GM18951 (cell line): ENCODE measurements around the gene STARD13.
"Not testable (repeated sequence)": the region's sequence is repeated elsewhere in the genome, so short reads cannot be mapped to it uniquely, and the experiment has no call there.

Source experiments
- POLR2A ChIP-seq: IDR thresholded peaks from 4 replicates; pipeline ENCODE4 v1.6.1; 2011; ENCODE audit warnings: mild to moderate bottlenecking; ENCODE audit not compliant: insufficient read length, insufficient read depth; ENCODE audit errors: extremely low read depth
- in situ Hi-C: fragments of 300-500 bp; cut with MboI; formaldehyde crosslinking; loops from one replicate; pipeline ENCODE4 v1.12.0; 2022; ENCODE audit warnings: low sequenced_read_pairs, mixed read lengths, inconsistent platforms; ENCODE audit not compliant: unreplicated experiment

STARD13 gene

DNA sequence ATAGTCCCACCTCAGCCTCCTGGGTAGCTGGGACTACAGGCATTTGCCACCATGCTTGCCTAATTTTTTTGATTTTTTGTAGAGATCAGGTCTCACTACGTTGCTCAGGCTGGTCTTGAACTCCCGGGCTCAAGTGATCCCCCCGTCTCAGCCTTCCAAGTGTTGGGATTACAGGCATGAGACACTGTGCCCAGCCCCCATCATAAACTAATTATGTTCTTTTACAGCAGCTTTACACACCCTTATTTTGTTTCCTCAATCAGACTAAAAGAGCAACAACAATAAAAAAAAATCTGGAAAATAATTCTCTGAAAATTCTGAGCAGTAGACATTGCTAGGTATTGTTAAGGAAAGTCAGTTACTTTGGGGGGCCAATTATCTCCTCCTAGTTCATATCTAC is 35.7 kb downstream of the STARD13 start:
- in situ Hi-C loops: no loop called here
- no peak for TF ChIP-seq POLR2A

DNA sequence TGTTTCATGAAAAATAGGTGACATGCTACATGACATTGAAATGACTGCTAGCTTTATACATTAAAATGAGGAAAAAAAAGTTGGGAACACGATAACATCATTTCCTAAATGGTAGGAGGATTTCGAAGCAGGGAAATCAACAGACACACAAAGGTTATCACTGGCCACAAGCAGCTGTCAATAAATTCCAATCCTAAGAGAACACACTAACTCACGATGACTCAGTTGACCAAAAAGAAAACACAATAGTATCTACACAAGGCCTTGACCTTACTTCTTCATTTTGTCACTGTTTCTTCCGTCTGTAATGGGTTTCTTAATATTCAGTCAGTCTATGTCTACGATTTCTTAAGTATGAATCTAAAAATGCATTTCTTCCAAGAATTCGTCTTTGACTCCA is 36.5 kb downstream of the STARD13 start:
- in situ Hi-C loops: no loop called here
- no peak for TF ChIP-seq POLR2A

DNA sequence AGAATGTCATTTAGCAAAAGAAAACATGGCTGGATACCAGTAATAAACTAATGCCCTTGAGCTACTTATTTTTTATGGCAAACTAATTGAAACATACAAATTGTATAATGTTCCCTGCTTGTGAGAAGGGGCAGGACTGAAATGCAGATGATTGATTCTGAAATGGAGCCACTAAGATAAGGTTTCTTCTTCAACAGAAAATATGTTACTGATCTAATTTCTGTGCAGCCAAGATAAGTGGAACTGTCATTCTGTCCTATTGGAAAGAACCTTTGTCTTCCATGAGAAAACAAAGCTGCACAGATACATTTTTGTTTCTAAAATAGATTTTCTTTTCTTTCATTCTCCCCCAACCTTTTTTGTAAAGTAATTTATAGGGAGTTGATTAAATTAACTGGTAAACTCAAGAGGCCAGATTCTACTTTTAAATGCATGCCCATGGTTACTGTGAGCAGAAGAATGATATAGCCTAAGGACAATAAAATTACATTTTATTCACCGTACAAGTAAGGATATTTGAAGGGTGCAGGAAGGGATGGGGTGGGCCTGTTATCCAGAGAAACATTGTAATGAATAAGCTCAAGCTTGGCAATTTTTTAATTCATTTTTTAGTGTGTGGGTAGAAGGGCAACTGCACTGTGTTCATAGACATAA is 39.9 kb downstream of the STARD13 start:
- TF ChIP-seq POLR2A: no peak
- in situ Hi-C loops: no loop called here

DNA sequence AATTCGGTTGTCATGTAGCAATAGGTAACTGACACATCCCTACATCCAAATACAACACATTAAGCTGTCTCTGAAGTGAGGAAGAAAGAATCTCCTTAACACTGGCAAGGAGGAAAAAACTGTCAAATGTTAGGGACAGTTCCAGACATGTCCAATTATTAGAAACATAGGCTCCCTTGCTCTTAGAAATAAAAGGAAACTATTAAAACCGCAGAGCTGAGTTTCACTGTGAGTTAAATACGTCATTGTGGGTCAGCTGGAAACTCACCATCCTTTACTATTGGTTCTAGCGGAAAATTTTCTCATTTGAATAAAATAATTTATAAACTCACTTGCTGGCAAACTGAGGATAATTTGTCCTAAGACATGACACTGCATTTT is 40.7 kb downstream of the STARD13 start:
- in situ Hi-C loops: no loop called here
- no peak for TF ChIP-seq POLR2A

DNA sequence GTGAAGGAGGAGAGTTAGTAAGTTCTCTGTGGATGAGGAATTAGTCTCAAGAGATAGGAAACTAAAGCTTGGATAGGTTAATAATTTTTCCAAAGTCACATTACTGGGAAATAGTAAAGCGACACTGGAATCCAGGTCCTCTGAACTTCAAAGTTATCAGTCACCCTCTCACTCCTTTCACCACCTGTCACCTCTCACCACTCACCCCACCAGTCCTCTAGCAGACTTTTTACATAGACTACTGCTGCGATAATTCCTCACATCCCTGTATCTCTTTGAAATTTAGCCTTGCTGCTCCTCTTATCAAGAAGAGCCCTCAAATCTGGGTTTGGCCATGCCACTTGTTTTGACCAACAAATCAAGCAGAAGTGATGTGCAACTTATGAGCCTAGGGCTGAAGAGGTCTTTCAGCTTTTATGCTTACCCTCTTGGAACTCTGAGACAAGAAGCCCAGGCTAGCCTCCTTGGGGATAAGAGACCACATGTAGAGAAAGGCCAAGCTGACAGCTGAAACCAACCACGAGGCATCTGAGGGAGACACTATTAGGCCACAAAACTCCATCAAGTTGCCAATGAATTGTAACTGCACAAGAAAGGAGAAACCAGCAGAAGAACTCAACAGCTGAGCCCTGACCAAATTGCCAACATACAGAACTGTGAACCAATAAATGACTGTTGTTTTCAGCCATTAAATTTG is 41.2 kb downstream of the STARD13 start:
- in situ Hi-C loops: no loop called here
- TF ChIP-seq POLR2A: no peak

DNA sequence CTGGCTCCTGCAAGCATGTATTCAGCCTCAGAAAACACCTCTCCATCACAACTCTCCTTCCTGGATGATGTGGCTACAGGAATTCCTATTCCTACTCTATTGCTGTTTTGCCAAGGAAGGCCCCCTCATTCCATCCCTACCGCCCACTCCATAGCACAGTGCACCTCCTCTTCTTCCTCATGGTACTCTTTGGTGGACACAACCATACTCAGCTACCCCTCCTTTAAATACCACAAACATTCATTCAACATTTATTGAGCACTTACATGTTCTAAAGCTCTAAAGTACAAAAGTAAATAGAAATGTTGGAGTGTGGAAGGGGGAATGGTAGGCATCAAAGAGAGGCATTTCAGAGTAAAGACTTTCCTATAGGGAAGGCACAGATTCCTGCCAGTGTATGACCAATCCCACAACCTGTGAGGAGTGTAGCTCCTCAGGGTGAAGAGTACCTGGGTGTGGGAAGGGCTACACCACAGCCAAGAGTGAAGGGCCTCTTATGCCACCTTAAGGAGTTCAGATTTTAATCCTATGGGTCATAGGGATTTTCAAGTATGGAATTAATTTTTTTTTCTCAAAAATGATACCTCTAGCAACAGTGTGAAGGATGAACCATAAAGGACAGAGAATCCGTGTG is 42.5 kb downstream of the STARD13 start:
- in situ Hi-C loops: no loop called here
- TF ChIP-seq POLR2A: no peak

DNA sequence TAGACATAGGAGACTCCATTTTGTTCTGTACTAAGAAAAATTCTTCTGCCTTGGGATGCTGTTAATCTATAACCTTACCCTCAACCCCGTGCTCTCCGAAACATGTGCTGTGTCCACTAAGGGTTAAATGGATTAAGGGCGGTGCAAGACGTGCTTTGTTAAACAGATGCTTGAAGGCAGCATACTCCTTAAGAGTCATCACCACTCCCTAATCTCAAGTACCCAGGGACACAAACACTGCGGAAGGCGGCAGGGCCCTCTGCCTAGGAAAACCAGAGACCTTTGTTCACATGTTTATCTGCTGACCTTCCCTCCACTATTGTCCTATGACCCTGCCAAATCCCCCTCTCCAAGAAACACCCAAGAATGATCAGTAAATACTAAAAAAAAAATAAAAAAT is 43.2 kb downstream of the STARD13 start:
- in situ Hi-C loops: not testable (repeated sequence)

DNA sequence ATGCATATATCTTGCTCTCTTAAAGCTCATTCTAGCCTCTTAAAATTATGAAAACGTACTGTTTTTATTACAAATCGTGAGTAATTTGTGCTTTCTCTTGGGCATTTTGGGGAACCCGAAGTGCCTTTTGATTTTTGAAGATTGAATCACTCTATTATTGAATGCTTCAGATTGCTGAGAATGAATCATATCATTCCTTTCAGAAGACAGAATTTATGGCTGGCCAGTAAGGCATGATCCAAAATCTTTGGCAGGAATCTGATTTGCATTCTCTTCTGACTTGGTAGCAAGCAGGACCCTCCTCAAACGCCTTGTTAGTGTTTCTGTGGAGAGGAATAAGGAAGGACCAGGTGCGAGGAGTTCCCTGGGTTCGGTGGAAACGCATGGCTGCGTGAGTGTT is 49.5 kb downstream of the STARD13 start:
- TF ChIP-seq POLR2A: no peak
- in situ Hi-C loops: no loop called here

DNA sequence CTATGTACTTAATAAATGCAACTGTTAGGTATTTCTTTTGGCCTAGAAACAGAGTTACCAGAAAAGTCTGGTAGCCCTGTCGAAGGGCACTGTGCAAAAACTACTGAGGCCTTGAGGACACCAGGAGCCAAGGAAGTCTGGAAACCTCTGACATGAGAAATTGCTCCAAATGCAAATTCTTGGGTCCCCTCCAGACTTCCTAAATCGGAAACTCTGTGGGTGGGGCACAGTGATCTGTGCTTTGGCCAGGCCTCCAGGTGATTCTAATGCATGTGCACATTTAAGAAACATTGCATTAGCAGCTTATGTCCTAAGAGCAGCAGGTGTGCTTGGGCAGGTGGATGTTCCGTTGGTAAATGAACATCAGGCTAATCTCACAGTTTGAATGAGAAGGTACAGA is 50.0 kb downstream of the STARD13 start:
- in situ Hi-C loops: no loop called here
- TF ChIP-seq POLR2A: no peak

DNA sequence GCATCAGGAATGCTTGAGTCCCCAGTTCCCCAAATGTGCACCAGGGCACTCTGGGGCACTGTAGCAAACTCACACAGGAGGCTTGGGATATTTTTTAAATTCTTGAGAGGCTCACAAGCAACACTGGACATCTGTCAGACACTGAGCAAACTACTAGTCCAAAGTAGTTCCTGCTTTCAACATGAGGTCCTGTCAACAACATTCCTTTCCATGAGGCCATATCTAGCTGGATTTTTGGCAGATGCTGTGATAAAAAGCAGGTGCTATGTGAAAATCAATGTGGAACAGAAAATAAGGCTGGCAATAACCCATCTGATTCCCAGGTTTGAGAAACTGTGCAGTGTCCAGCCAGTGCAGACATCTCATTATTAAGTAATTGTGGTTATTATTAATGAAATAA is 50.5 kb downstream of the STARD13 start:
- in situ Hi-C loops: no loop called here
- no peak for TF ChIP-seq POLR2A

DNA sequence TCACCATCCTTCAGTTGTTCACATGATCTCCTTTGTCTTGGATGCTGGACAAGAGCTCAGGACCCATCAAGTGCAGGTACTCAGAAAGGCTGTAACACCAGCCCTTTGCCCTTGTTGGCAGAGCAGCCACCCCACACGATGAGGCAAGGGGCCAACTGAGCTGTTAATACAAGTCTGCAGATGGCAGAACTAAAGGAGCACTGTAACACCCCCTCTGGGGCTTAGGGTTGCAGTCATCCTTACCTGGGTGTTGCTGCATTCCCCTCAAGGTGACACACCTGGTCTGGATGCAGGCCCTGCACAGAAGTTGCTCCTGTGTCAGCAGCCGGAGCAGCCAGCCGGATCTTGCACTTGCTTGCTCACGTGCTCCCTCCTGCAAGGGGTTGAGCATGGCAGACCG is 52.0 kb downstream of the STARD13 start:
- TF ChIP-seq POLR2A: no peak
- in situ Hi-C loops: no loop called here

DNA sequence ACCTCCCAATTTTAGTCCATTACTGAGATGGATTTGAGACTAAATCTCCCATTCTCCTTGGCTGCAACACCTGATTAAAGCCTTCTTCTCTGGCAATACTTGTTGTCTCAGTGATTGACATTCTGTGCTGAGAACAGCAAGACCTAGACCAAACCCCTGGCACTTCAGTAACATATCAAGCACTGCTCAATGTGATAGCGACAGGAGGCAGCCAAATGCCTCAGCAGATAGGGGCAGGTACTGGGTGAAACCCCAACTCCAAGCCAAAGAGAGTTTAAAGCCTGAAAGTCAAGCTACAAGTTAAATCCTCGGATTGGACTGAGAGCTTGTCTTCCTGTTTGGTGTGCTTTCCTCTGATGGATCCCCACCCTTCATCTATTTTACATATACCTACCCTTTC is 52.7 kb downstream of the STARD13 start:
- in situ Hi-C loops: no loop called here

DNA sequence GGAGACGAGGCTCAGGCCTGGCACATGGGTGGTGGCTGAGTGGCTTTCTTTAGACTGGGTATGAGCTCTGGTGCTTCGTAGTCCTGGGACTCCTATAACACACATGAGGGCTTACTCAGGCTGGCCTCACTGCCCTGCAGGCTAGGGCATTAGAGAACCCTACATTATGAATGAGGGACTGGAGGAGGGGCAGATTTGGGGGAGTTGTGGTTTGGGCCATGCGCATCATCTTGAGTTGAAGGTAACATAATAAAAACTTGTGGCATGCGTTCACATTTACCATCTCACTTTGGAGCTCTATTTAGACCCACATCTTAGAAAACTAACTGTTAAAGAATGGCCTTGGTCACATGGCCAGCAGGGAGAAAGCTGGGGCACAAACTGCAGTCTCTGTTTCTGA is 54.2 kb downstream of the STARD13 start:
- in situ Hi-C loops: no loop called here
- TF ChIP-seq POLR2A: no peak

More for the DNA sequence above, 52.7 kb downstream of the STARD13 start:
- no peak for TF ChIP-seq POLR2A
